HepG2 (cell line): ENCODE results near the gene SS18L1. TPM values are rescaled to one million over a fixed set of nuclear protein-coding genes. Genes with fewer than 3 reads are reported as not detected.

Experiments used
- ATAC-seq: fragments of 200-7000 bp; cut with Tn5 transposase; 3 replicates; pipeline ENCODE4 v1.9.1; 2020; ENCODE audit warnings: mild to moderate bottlenecking, moderate library complexity
- BruUV-seq: library from RNA; stranded (reverse); fragments of 400-500 nt; replicated peaks from 2 replicates; lab custom pipeline; 2021; lab: Mats Ljungman, UMichigan
- CTCF ChIA-PET: fragments of 300-600 bp; formaldehyde crosslinking; extraction: SDS; loops from one replicate; lab custom pipeline; 2021; ENCODE audit warnings: low total read pairs, inconsistent platforms, low intra/inter-chr PET ratio; lab: Yijun Ruan, JAX
- POLR2A ChIA-PET: fragments of 350-600 bp; sonication (Branson Sonifier 250); formaldehyde crosslinking; loops from one replicate; lab custom pipeline; 2020; ENCODE audit warnings: antibody characterized with exemption, inconsistent platforms; lab: Yijun Ruan, JAX
- DNase-seq: peaks from one replicate; pipeline ENCODE4 v3.0.0-alpha.2; 2015; ENCODE audit warnings: low spot score
- FAIRE-seq: peaks from 3 replicates; lab custom pipeline; 2011; peaks lifted over from hg19 to GRCh38; lab: Jason Lieb, UNC
- H2AFZ ChIP-seq: one replicate; pipeline ENCODE4 v1.6.1; 2011; ENCODE audit warnings: low read length, inconsistent platforms
- H3K27ac ChIP-seq: fragments of 300-600 bp; 3 replicates; pipeline ENCODE4 v1.8.0; 2011; ENCODE audit warnings: mixed run types, mild to moderate bottlenecking, mixed read lengths, low read length, inconsistent platforms; ENCODE audit not compliant: insufficient read depth; ENCODE audit errors: extremely low read length
- H3K27me3 ChIP-seq, 2 experiments: fragments of 200-600 bp in 1 of 2; 2 replicates in 1 of 2; 3 replicates in 1 of 2; pipeline versions ENCODE4 v1.6.0 to v1.8.0; 2011; ENCODE audit warnings: low read length in 2 of 2, mild to moderate bottlenecking in 2 of 2, moderate library complexity in 2 of 2, inconsistent platforms in 1 of 2; ENCODE audit not compliant: insufficient read depth in 2 of 2, control insufficient read depth in 1 of 2
- H3K36me3 ChIP-seq, 2 experiments: fragments of 200-600 bp in 1 of 2; replicated peaks in 1 of 2; 2 replicates in 1 of 2; 3 replicates in 1 of 2; pipeline versions ENCODE4 v1.5.1 to v1.8.0; 2011; ENCODE audit warnings: low read length in 2 of 2, inconsistent platforms in 1 of 2; ENCODE audit not compliant: insufficient read depth in 2 of 2, control insufficient read depth in 1 of 2
- H3K4me1 ChIP-seq: 2 replicates; pipeline ENCODE4 v1.5.1; 2012; ENCODE audit warnings: low read length, inconsistent platforms; ENCODE audit not compliant: insufficient read depth
- H3K4me2 ChIP-seq: 2 replicates; pipeline ENCODE4 v1.6.0; 2011; ENCODE audit warnings: low read depth, low read length, inconsistent platforms
- H3K4me3 ChIP-seq, 3 experiments: fragments of 200-600 bp in 1 of 3; sonication (generic), shearing (Covaris generic) in 1 of 3; replicated peaks in 1 of 3; 2 replicates each; pipeline ENCODE4 v1.5.1; 2011 to 2016; ENCODE audit warnings: low read length in 3 of 3, inconsistent platforms in 2 of 3, low read depth in 2 of 3, mild to moderate bottlenecking in 2 of 3, control low read depth in 1 of 3, mixed read lengths in 1 of 3; ENCODE audit not compliant: insufficient read depth in 1 of 3
- H3K79me2 ChIP-seq: one replicate; pipeline ENCODE4 v1.6.1; 2011; ENCODE audit warnings: low read length, inconsistent platforms; ENCODE audit not compliant: insufficient read depth
- H3K9ac ChIP-seq: 2 replicates; pipeline ENCODE4 v1.6.0; 2011; ENCODE audit warnings: mild to moderate bottlenecking, low read depth, low read length, inconsistent platforms; ENCODE audit not compliant: insufficient read depth
- H3K9me3 ChIP-seq: 2 replicates; pipeline ENCODE4 v1.5.1; 2012; ENCODE audit warnings: mild to moderate bottlenecking, low read length
- H4K20me1 ChIP-seq: 2 replicates; pipeline ENCODE4 v1.6.0; 2011; ENCODE audit warnings: inconsistent platforms, mild to moderate bottlenecking, low read length, moderate library complexity; ENCODE audit not compliant: insufficient read depth
- KAT2B ChIP-seq: fragments of 150-350 bp; IDR thresholded peaks from 2 replicates; pipeline ENCODE4 v1.6.1; 2014; ENCODE audit warnings: low read depth, low read length, borderline replicate concordance
- NR2F6 ChIP-seq, 2 experiments: IDR thresholded peaks; 2 replicates each; pipeline ENCODE4 v1.6.1; 2016; ENCODE audit warnings: antibody characterized with exemption in 1 of 2, mild to moderate bottlenecking in 1 of 2
- PHF20 ChIP-seq: sonication (generic); formaldehyde crosslinking; IDR thresholded peaks from 2 replicates; pipeline ENCODE4 v1.5.0; 2020; ENCODE audit warnings: mild to moderate bottlenecking, missing genetic modification reagents
- RBM22 ChIP-seq: fragments of 200-400 bp; formaldehyde crosslinking; optimal IDR thresholded peaks from 2 replicates; pipeline ENCODE3; 2017; ENCODE audit warnings: mild to moderate bottlenecking, low read length, moderate library complexity
- TFE3 ChIP-seq: IDR thresholded peaks from 2 replicates; pipeline ENCODE4 v1.6.1; 2016
- THAP11 ChIP-seq: IDR thresholded peaks from 2 replicates; pipeline ENCODE4 v1.6.1; 2016; ENCODE audit warnings: missing biosample characterization, missing genetic modification reagents
- ZMYM3 ChIP-seq: sonication (generic); formaldehyde crosslinking; IDR thresholded peaks from 2 replicates; pipeline ENCODE4 v1.5.1; 2020; ENCODE audit warnings: mild to moderate bottlenecking, missing genetic modification reagents
- ZMYM4 ChIP-seq: sonication (generic); formaldehyde crosslinking; IDR thresholded peaks from 2 replicates; pipeline ENCODE4 v1.8.1; 2023; ENCODE audit warnings: mild to moderate bottlenecking, missing genetic modification reagents
- ZNF350 ChIP-seq: sonication (generic); formaldehyde crosslinking; IDR thresholded peaks from 2 replicates; pipeline ENCODE4 v1.4.0; 2020; ENCODE audit warnings: mild to moderate bottlenecking, low read depth, missing genetic modification reagents, borderline replicate concordance
- ZNF354B ChIP-seq: sonication (generic); formaldehyde crosslinking; IDR thresholded peaks from 2 replicates; pipeline ENCODE4 v1.8.0; 2022; ENCODE audit warnings: mild to moderate bottlenecking, missing genetic modification reagents
- ZNF572 ChIP-seq: sonication (generic); formaldehyde crosslinking; IDR thresholded peaks from 2 replicates; pipeline ENCODE4 v1.5.1; 2020; ENCODE audit warnings: mild to moderate bottlenecking, missing genetic modification reagents
- WGBS: methylation state at CpG from one replicate; pipeline ENCODE4 v1.1.6; 2017; ENCODE audit warnings: low lambda C conversion rate; 5-methylcytosine and 5-hydroxymethylcytosine counted together
- in situ Hi-C: cut with HindIII; loops from 2 replicates; pipeline ENCODE4 v1.10.0; 2017; ENCODE audit warnings: low pct_unique_long_range_greater_than_20kb; ENCODE audit not compliant: extremely low pct_ligation_motif_present
- intact Hi-C: fragments of 100-400 bp; cut with micrococcal nuclease; formaldehyde crosslinking; loops from one replicate; pipeline ENCODE4 v1.10.0; 2022; ENCODE audit not compliant: unreplicated experiment
- polyA plus RNA-seq, 8 experiments: library from polyadenylated mRNA; depleted of rRNA in 3 of 8; stranded (reverse) in 7 of 8; unstranded in 1 of 8; fragments of >200 nt; fragmentation: Illumina TruSeq in 4 of 8; extraction: Trizol in 4 of 8; gene quantifications; 2 replicates each; pipeline versions ENCODE4 v1.2.1 to v1.2.3, GENCODE V29; 2011 to 2016; ENCODE audit warnings: low read depth in 4 of 8, missing spikeins in 1 of 8, mixed read lengths in 1 of 8; ENCODE audit not compliant: insufficient read depth in 1 of 8
- total RNA-seq, 5 experiments: library from RNA; depleted of rRNA; stranded (reverse); fragments of >200 nt; fragmentation: Illumina TruSeq; extraction: Trizol; gene quantifications; 2 replicates each; pipeline ENCODE4 v1.2.3, GENCODE V29; 2016; ENCODE audit warnings: low read depth in 1 of 5
- TF ChIP-seq, protein P1 (sequence below): sonication (generic); formaldehyde crosslinking; IDR thresholded peaks from 2 replicates; pipeline ENCODE4 v1.5.1; 2020; ENCODE audit warnings: missing genetic modification reagents, mild to moderate bottlenecking, borderline replicate concordance

SS18L1 gene
- total and polyA plus RNA-seq, 2 of the 13 experiments (the other 11 are each of a cell fraction or from before 2014, with no cell fraction given) = 17.8 to 27.6 TPM

DNA sequence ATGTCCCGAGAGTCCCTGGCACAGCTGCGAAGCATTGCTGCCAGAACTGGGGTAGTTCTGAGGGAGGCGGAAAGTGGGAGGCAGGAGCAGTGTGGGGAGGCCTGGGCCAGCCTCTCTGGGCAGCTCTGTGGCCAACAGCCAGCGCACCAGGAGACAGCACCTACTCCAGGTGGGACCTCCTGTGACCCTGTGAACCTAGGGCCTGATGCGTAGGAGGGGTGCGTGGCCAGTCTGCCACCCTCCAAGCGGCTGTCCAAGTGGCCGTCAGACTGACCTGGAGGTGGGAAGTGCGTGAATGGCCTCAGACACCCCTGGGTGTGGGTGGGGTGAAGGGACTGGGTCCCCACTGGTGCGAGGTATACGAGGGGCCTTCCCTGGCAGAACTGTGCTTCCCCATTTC is 15.5 kb downstream of the SS18L1 start:
- intact Hi-C loops (loop anchor here (5.0 kb wide), 1 partner anchor 37 kb away; the partner anchor contains the start of gene LSM14B), in situ Hi-C loops (no loop called here)
- ATAC-seq (no peak), DNase-seq (no peak), FAIRE-seq (no peak)
- Histone ChIP-seq H3K36me3 (peaks cover 41 to 73% of the 10 kb centered on the region in 2 experiments), H3K4me1 (peaks cover 35% of the 10 kb centered on the region), H3K4me3 (no peak overlapping the region), H3K9me3 (no peaks in the 10 kb centered on the region), H3K27me3 (no peaks in the 10 kb centered on the region), H4K20me1 (peaks cover 17% of the 10 kb centered on the region), H3K4me2 (no peak overlapping the region), H2AFZ (no peak overlapping the region), H3K9ac (no peak overlapping the region), H3K79me2 (peaks cover 59% of the 10 kb centered on the region), H3K27ac (no peak overlapping the region)
- ChIA-PET CTCF (interaction anchor here (4.9 kb wide), 1 partner anchor 148 kb away, joined by 46 read pairs; no protein-coding TSS in a partner anchor), POLR2A (no interaction called here)
- WGBS = 98% methylated on average over 10 of the region's 11 CpGs
- BruUV-seq = no TSS peak
- no peak for TF ChIP-seq ZNF572 (CRISPR knock-in tag)
- TF ChIP-seq PHF20 (CRISPR knock-in tag) = no peak
- TF ChIP-seq, protein P1, sequence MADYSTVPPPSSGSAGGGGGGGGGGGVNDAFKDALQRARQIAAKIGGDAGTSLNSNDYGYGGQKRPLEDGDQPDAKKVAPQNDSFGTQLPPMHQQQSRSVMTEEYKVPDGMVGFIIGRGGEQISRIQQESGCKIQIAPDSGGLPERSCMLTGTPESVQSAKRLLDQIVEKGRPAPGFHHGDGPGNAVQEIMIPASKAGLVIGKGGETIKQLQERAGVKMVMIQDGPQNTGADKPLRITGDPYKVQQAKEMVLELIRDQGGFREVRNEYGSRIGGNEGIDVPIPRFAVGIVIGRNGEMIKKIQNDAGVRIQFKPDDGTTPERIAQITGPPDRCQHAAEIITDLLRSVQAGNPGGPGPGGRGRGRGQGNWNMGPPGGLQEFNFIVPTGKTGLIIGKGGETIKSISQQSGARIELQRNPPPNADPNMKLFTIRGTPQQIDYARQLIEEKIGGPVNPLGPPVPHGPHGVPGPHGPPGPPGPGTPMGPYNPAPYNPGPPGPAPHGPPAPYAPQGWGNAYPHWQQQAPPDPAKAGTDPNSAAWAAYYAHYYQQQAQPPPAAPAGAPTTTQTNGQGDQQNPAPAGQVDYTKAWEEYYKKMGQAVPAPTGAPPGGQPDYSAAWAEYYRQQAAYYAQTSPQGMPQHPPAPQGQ = no peak
- TF ChIP-seq ZMYM4 (CRISPR knock-in tag) = no peak
- no peak for TF ChIP-seq TFE3
- no peak for TF ChIP-seq ZMYM3 (CRISPR knock-in tag)
- no peak for TF ChIP-seq THAP11 (CRISPR knock-in tag)
- peak; percentile 30; the same call in 1 of the 2 replicates for TF ChIP-seq ZNF350 (CRISPR knock-in tag)
- no peak for TF ChIP-seq NR2F6 (IDR thresholded peaks at IDR 0.05)
- TF ChIP-seq NR2F6 (CRISPR knock-in tag; IDR thresholded peaks at IDR 0.05) = no peak
- TF ChIP-seq KAT2B = no peak
- TF ChIP-seq ZNF354B (CRISPR knock-in tag) = 0 out of 2 replicates have a peak, but pooled peaks have one; percentile 29
- no peak for TF ChIP-seq RBM22
